Fibroblast of mammary gland (primary cell): ENCODE data around the gene NT5DC1.

ENCODE experiments used
- DNase-seq: peaks from one replicate; pipeline ENCODE4 v3.0.0-alpha.2; 2010; ENCODE audit warnings: low read depth
- H3K4me3 ChIP-seq: 2 replicates; pipeline ENCODE4 v1.5.1; 2011; ENCODE audit warnings: low read depth, mild to moderate bottlenecking, low read length, moderate library complexity; ENCODE audit not compliant: control insufficient read depth
- CTCF ChIP-seq: conservative IDR thresholded peaks from 2 replicates; pipeline ENCODE4 v1.5.1; 2011; ENCODE audit warnings: low read depth, low read length, inconsistent platforms; ENCODE audit not compliant: control insufficient read depth, insufficient read depth

Gene NT5DC1

GRCh38 chr6:116251568-116252384, 151.1 kb downstream of the NT5DC1 start:
- peak; percentile 49 for DNase-seq
- peak overlapping the region; percentile 36 for H3K4me3 ChIP-seq

GRCh38 chr6:116253188-116253504, 152.5 kb downstream of the NT5DC1 start:
- DNase-seq, result no peak
- no peak for TF ChIP-seq CTCF
- peak overlapping the region; percentile 91 for H3K4me3 ChIP-seq

More at GRCh38 chr6:116251568-116252384, 151.1 kb downstream of the NT5DC1 start:
- TF ChIP-seq CTCF, result no peak

GRCh38 chr6:116253505-116254296, 153.0 kb downstream of the NT5DC1 start, which contains the start of gene TSPYL4:
TSS of gene TSPYL4 (minus strand) at chr6:116254075. CDS start at chr6:116254008, 67 bp downstream.
- no peak for TF ChIP-seq CTCF
- peak; percentile 95 for DNase-seq
- H3K4me3 ChIP-seq, result peak within 1 kb of the TSS; percentile 91

GRCh38 chr6:116254297-116255056, 153.8 kb downstream of the NT5DC1 start:
- no peak for DNase-seq
- peak overlapping the region; percentile 91 for H3K4me3 ChIP-seq
- TF ChIP-seq CTCF, result no peak

- no peak for TF ChIP-seq CTCF
- peak; percentile 34 for DNase-seq
- no peak overlapping the region for H3K4me3 ChIP-seq
These were observed 154.7 kb downstream of the NT5DC1 start for GRCh38 chr6:116255246-116255800.

- H3K4me3 ChIP-seq, result no peak overlapping the region
- no peak for DNase-seq
- no peak for TF ChIP-seq CTCF
These were observed 156.0 kb downstream of the NT5DC1 start for GRCh38 chr6:116256694-116257093.
